ENCODE data around the gene TSPAN18. TPM values are rescaled to one million over a fixed set of nuclear protein-coding genes. Genes with fewer than 3 reads are reported as not detected.

TSPAN18 gene
- total RNA-seq, 2 experiments from 2014 or later, result 7.5 to 8.7 TPM

GRCh38 chr11:44798607-44798972 lies 71.8 kb downstream of the TSPAN18 start:
- ChIA-PET CTCF (no interaction called here), POLR2A (no interaction called here)
- no peak overlapping the region for H3K4me3 Mint-ChIP-seq
- ATAC-seq (no peak), DNase-seq (no peak)
- no peaks in the 10 kb centered on the region for H3K4me1 Mint-ChIP-seq (ENCODE audit: low read depth)
- peaks cover 15% of the 10 kb centered on the region for H3K27me3 Mint-ChIP-seq (ENCODE audit: low read depth)
- H3K36me3 Mint-ChIP-seq (ENCODE audit: low read depth), result no peaks in the 10 kb centered on the region
- H3K27ac Mint-ChIP-seq, result no peak overlapping the region
- no peaks in the 10 kb centered on the region for H3K9me3 Mint-ChIP-seq (ENCODE audit: insufficient read depth)

GRCh38 chr11:44799012-44799411 lies 72.2 kb downstream of the TSPAN18 start:
- no peaks in the 10 kb centered on the region for H3K4me1 Mint-ChIP-seq (ENCODE audit: low read depth)
- no peak for DNase-seq
- H3K9me3 Mint-ChIP-seq (ENCODE audit: insufficient read depth), result no peaks in the 10 kb centered on the region
- ChIA-PET CTCF (no interaction called here), POLR2A (no interaction called here)
- ATAC-seq, result no peak
- peaks cover 15% of the 10 kb centered on the region for H3K27me3 Mint-ChIP-seq (ENCODE audit: low read depth)
- H3K36me3 Mint-ChIP-seq (ENCODE audit: low read depth), result no peaks in the 10 kb centered on the region
- no peak overlapping the region for H3K4me3 Mint-ChIP-seq
- no peak overlapping the region for H3K27ac Mint-ChIP-seq

- H3K27me3 Mint-ChIP-seq (ENCODE audit: low read depth), result peaks cover 14% of the 10 kb centered on the region
- H3K36me3 Mint-ChIP-seq (ENCODE audit: low read depth), result no peaks in the 10 kb centered on the region
- no peaks in the 10 kb centered on the region for H3K9me3 Mint-ChIP-seq (ENCODE audit: insufficient read depth)
- ATAC-seq (no peak), DNase-seq (no peak)
- CTCF ChIA-PET, result interaction anchor here (0.7 kb wide), 1 partner anchor 146 kb away, joined by 3 read pairs; no protein-coding TSS in a partner anchor
- H3K4me3 Mint-ChIP-seq, result no peak overlapping the region
- no peaks in the 10 kb centered on the region for H3K4me1 Mint-ChIP-seq (ENCODE audit: low read depth)
- no peak overlapping the region for H3K27ac Mint-ChIP-seq
- POLR2A ChIA-PET, result no interaction called here
Measured at GRCh38 chr11:44802347-44802746, 75.6 kb downstream of the TSPAN18 start.

- no peak overlapping the region for H3K4me3 Mint-ChIP-seq
- H3K27me3 Mint-ChIP-seq (ENCODE audit: low read depth), result peaks cover 12% of the 10 kb centered on the region
- H3K9me3 Mint-ChIP-seq (ENCODE audit: insufficient read depth), result no peaks in the 10 kb centered on the region
- H3K36me3 Mint-ChIP-seq (ENCODE audit: low read depth), result no peaks in the 10 kb centered on the region
- ChIA-PET POLR2A (no interaction called here), CTCF (interaction anchor here (0.7 kb wide), 1 partner anchor 147 kb away, joined by 3 read pairs; no protein-coding TSS in a partner anchor)
- no peaks in the 10 kb centered on the region for H3K4me1 Mint-ChIP-seq (ENCODE audit: low read depth)
- DNase-seq (no peak), ATAC-seq (no peak)
- no peak overlapping the region for H3K27ac Mint-ChIP-seq
Measured at GRCh38 chr11:44803009-44803408, 76.2 kb downstream of the TSPAN18 start.

- no peak for ATAC-seq
- CTCF ChIA-PET, result no interaction called here
- Mint-ChIP-seq H3K4me3 (no peak overlapping the region), H3K36me3 (ENCODE audit: low read depth) (no peaks in the 10 kb centered on the region), H3K4me1 (ENCODE audit: low read depth) (no peaks in the 10 kb centered on the region), H3K27ac (no peak overlapping the region), H3K9me3 (ENCODE audit: insufficient read depth) (no peaks in the 10 kb centered on the region), H3K27me3 (ENCODE audit: low read depth) (peaks cover 12% of the 10 kb centered on the region)
- DNase-seq, result no peak
- POLR2A ChIA-PET, result no interaction called here
Measured at GRCh38 chr11:44804449-44805437, 78.0 kb downstream of the TSPAN18 start.

- H3K4me3 Mint-ChIP-seq, result no peak overlapping the region
- no peaks in the 10 kb centered on the region for H3K36me3 Mint-ChIP-seq (ENCODE audit: low read depth)
- no peak for ATAC-seq
- no peak overlapping the region for H3K27ac Mint-ChIP-seq
- POLR2A ChIA-PET, result no interaction called here
- no peaks in the 10 kb centered on the region for H3K4me1 Mint-ChIP-seq (ENCODE audit: low read depth)
- peaks cover 15% of the 10 kb centered on the region for H3K27me3 Mint-ChIP-seq (ENCODE audit: low read depth)
- CTCF ChIA-PET, result no interaction called here
- H3K9me3 Mint-ChIP-seq (ENCODE audit: insufficient read depth), result no peaks in the 10 kb centered on the region
- DNase-seq, result no peak
Measured at GRCh38 chr11:44805596-44805995, 78.8 kb downstream of the TSPAN18 start.

GRCh38 chr11:44808053-44808753 lies 81.4 kb downstream of the TSPAN18 start:
- H3K4me1 Mint-ChIP-seq (ENCODE audit: low read depth), result no peaks in the 10 kb centered on the region
- POLR2A ChIA-PET, result no interaction called here
- peaks cover 6% of the 10 kb centered on the region for H3K27me3 Mint-ChIP-seq (ENCODE audit: low read depth)
- no peaks in the 10 kb centered on the region for H3K9me3 Mint-ChIP-seq (ENCODE audit: insufficient read depth)
- CTCF ChIA-PET, result no interaction called here
- H3K36me3 Mint-ChIP-seq (ENCODE audit: low read depth), result no peaks in the 10 kb centered on the region
- no peak for DNase-seq
- no peak for ATAC-seq
- H3K4me3 Mint-ChIP-seq, result no peak overlapping the region
- H3K27ac Mint-ChIP-seq, result no peak overlapping the region

GRCh38 chr11:44809283-44809682 lies 82.5 kb downstream of the TSPAN18 start:
- ChIA-PET CTCF (no interaction called here), POLR2A (no interaction called here)
- no peak overlapping the region for H3K4me3 Mint-ChIP-seq
- H3K36me3 Mint-ChIP-seq (ENCODE audit: low read depth), result no peaks in the 10 kb centered on the region
- no peak overlapping the region for H3K27ac Mint-ChIP-seq
- no peaks in the 10 kb centered on the region for H3K9me3 Mint-ChIP-seq (ENCODE audit: insufficient read depth)
- peaks cover 3% of the 10 kb centered on the region for H3K27me3 Mint-ChIP-seq (ENCODE audit: low read depth)
- DNase-seq (no peak), ATAC-seq (no peak)
- H3K4me1 Mint-ChIP-seq (ENCODE audit: low read depth), result no peaks in the 10 kb centered on the region

- CTCF ChIA-PET, result no interaction called here
- H3K9me3 Mint-ChIP-seq (ENCODE audit: insufficient read depth), result no peaks in the 10 kb centered on the region
- DNase-seq, result no peak
- H3K27ac Mint-ChIP-seq, result no peak overlapping the region
- no peaks in the 10 kb centered on the region for H3K4me1 Mint-ChIP-seq (ENCODE audit: low read depth)
- peaks cover 3% of the 10 kb centered on the region for H3K27me3 Mint-ChIP-seq (ENCODE audit: low read depth)
- H3K36me3 Mint-ChIP-seq (ENCODE audit: low read depth), result no peaks in the 10 kb centered on the region
- POLR2A ChIA-PET, result no interaction called here
- no peak overlapping the region for H3K4me3 Mint-ChIP-seq
- no peak for ATAC-seq
Measured at GRCh38 chr11:44811841-44812448, 85.2 kb downstream of the TSPAN18 start.

- ChIA-PET POLR2A (no interaction called here), CTCF (no interaction called here)
- no peak for ATAC-seq
- H3K36me3 Mint-ChIP-seq (ENCODE audit: low read depth), result no peaks in the 10 kb centered on the region
- peaks cover 3% of the 10 kb centered on the region for H3K27me3 Mint-ChIP-seq (ENCODE audit: low read depth)
- H3K4me1 Mint-ChIP-seq (ENCODE audit: low read depth), result no peaks in the 10 kb centered on the region
- H3K9me3 Mint-ChIP-seq (ENCODE audit: insufficient read depth), result no peaks in the 10 kb centered on the region
- no peak overlapping the region for H3K4me3 Mint-ChIP-seq
- no peak for DNase-seq
- no peak overlapping the region for H3K27ac Mint-ChIP-seq
Measured at GRCh38 chr11:44812971-44813370, 86.2 kb downstream of the TSPAN18 start.

GRCh38 chr11:44813401-44813800 lies 86.6 kb downstream of the TSPAN18 start:
- ATAC-seq (no peak), DNase-seq (no peak)
- H3K27me3 Mint-ChIP-seq (ENCODE audit: low read depth), result peaks cover 3% of the 10 kb centered on the region
- H3K4me1 Mint-ChIP-seq (ENCODE audit: low read depth), result no peaks in the 10 kb centered on the region
- no peak overlapping the region for H3K27ac Mint-ChIP-seq
- H3K36me3 Mint-ChIP-seq (ENCODE audit: low read depth), result no peaks in the 10 kb centered on the region
- POLR2A ChIA-PET, result no interaction called here
- no peak overlapping the region for H3K4me3 Mint-ChIP-seq
- CTCF ChIA-PET, result no interaction called here
- no peaks in the 10 kb centered on the region for H3K9me3 Mint-ChIP-seq (ENCODE audit: insufficient read depth)

GRCh38 chr11:44814881-44815592 lies 88.3 kb downstream of the TSPAN18 start:
- H3K36me3 Mint-ChIP-seq (ENCODE audit: low read depth), result no peaks in the 10 kb centered on the region
- ChIA-PET POLR2A (no interaction called here), CTCF (no interaction called here)
- no peaks in the 10 kb centered on the region for H3K4me1 Mint-ChIP-seq (ENCODE audit: low read depth)
- no peak overlapping the region for H3K4me3 Mint-ChIP-seq
- no peaks in the 10 kb centered on the region for H3K9me3 Mint-ChIP-seq (ENCODE audit: insufficient read depth)
- ATAC-seq (no peak), DNase-seq (no peak)
- no peak overlapping the region for H3K27ac Mint-ChIP-seq
- peaks cover 2% of the 10 kb centered on the region for H3K27me3 Mint-ChIP-seq (ENCODE audit: low read depth)

Data from activated CD8-positive, alpha-beta T cell treated with anti-CD3 and anti-CD28 coated beads, Interleukin-2, amount 10 ng/mL, durations not matched to agents 7 days and 5 days (primary cell).